Mesenchymal stem cell (in vitro differentiated cells and primary cell): ENCODE data around the gene C5orf52.

Source experiments
- DNase-seq: peaks from one replicate; pipeline ENCODE4 v3.0.0-alpha.2; 2013
- H2AFZ ChIP-seq: one replicate; pipeline ENCODE4 v1.6.1; 2013; ENCODE audit warnings: low read depth, mild to moderate bottlenecking, control low read depth, inconsistent platforms, low read length, moderate library complexity
- H2AK5ac ChIP-seq: 2 replicates; pipeline ENCODE4 v1.6.1; 2013; ENCODE audit warnings: low read length, moderate library complexity, mild to moderate bottlenecking, inconsistent platforms; ENCODE audit not compliant: severe bottlenecking
- H2BK120ac ChIP-seq: one replicate; pipeline ENCODE4 v1.6.1; 2013; ENCODE audit warnings: low read depth, mild to moderate bottlenecking, inconsistent platforms, low read length, moderate library complexity
- H2BK12ac ChIP-seq, 2 experiments: one replicate each; pipeline ENCODE4 v1.6.1; 2013; ENCODE audit warnings: inconsistent platforms in 2 of 2, low read length in 2 of 2, mild to moderate bottlenecking in 2 of 2, moderate library complexity in 2 of 2, control low read depth in 1 of 2
- H2BK15ac ChIP-seq: one replicate; pipeline ENCODE4 v1.6.1; 2013; ENCODE audit warnings: mild to moderate bottlenecking, low read depth, inconsistent platforms; ENCODE audit not compliant: poor library complexity, severe bottlenecking
- H2BK5ac ChIP-seq: 2 replicates; pipeline ENCODE4 v1.6.1; 2013; ENCODE audit warnings: low read depth, mild to moderate bottlenecking, low read length, control low read depth, inconsistent platforms; ENCODE audit not compliant: poor library complexity, severe bottlenecking
- H3K14ac ChIP-seq, 2 experiments: one replicate each; pipeline ENCODE4 v1.6.1; 2013; ENCODE audit warnings: inconsistent platforms in 2 of 2, low read length in 2 of 2, control low read depth in 1 of 2, mild to moderate bottlenecking in 1 of 2, moderate library complexity in 1 of 2
- H3K18ac ChIP-seq, 2 experiments: one replicate each; pipeline ENCODE4 v1.6.1; 2013; ENCODE audit warnings: inconsistent platforms in 2 of 2, low read length in 2 of 2, control low read depth in 1 of 2, low read depth in 1 of 2, mild to moderate bottlenecking in 1 of 2
- H3K23ac ChIP-seq, 2 experiments: one replicate each; pipeline ENCODE4 v1.6.1; 2013; ENCODE audit warnings: inconsistent platforms in 2 of 2, low read length in 2 of 2, mild to moderate bottlenecking in 2 of 2, moderate library complexity in 2 of 2, control low read depth in 1 of 2
- H3K27ac ChIP-seq: 2 replicates; pipeline ENCODE4 v1.5.1; 2013; ENCODE audit warnings: mild to moderate bottlenecking, moderate library complexity, low read length, control low read depth, inconsistent platforms; ENCODE audit not compliant: poor library complexity, severe bottlenecking
- H3K27me3 ChIP-seq, 2 experiments: 2 replicates each; pipeline versions ENCODE4 v1.6.1 to v1.7.0; 2013; ENCODE audit warnings: low read length in 2 of 2, mild to moderate bottlenecking in 2 of 2, moderate library complexity in 2 of 2, control low read depth in 1 of 2, inconsistent platforms in 1 of 2; ENCODE audit not compliant: control insufficient read depth in 1 of 2, insufficient read depth in 1 of 2
- H3K36me3 ChIP-seq, 2 experiments: 2 replicates each; pipeline versions ENCODE4 v1.6.1 to v1.7.0; 2013; ENCODE audit warnings: low read length in 2 of 2, control low read depth in 1 of 2, inconsistent platforms in 1 of 2, low read depth in 1 of 2, mild to moderate bottlenecking in 1 of 2; ENCODE audit not compliant: insufficient read depth in 2 of 2, control insufficient read depth in 1 of 2
- H3K4ac ChIP-seq, 2 experiments: one replicate each; pipeline ENCODE4 v1.6.1; 2013; ENCODE audit warnings: inconsistent platforms in 2 of 2, low read length in 2 of 2, mild to moderate bottlenecking in 2 of 2, moderate library complexity in 2 of 2, control low read depth in 1 of 2, low read depth in 1 of 2
- H3K4me1 ChIP-seq: 2 replicates; pipeline ENCODE4 v1.6.1; 2013; ENCODE audit warnings: low read depth, low read length, control low read depth; ENCODE audit not compliant: control insufficient read depth, insufficient read depth
- H3K4me2 ChIP-seq: 2 replicates; pipeline ENCODE4 v1.6.1; 2013; ENCODE audit warnings: low read length, mild to moderate bottlenecking, inconsistent platforms; ENCODE audit not compliant: poor library complexity, severe bottlenecking
- H3K4me3 ChIP-seq, 2 experiments: 2 replicates each; pipeline versions ENCODE4 v1.5.1 to v1.7.0; 2013; ENCODE audit warnings: low read length in 2 of 2, mild to moderate bottlenecking in 2 of 2, control low read depth in 1 of 2, low read depth in 1 of 2; ENCODE audit not compliant: insufficient read depth in 1 of 2
- H3K79me1 ChIP-seq: replicated peaks from 2 replicates; pipeline ENCODE4 v1.6.1; 2013; ENCODE audit warnings: mild to moderate bottlenecking, control low read depth, low read length, inconsistent platforms; ENCODE audit not compliant: poor library complexity, severe bottlenecking
- H3K9ac ChIP-seq: 2 replicates; pipeline ENCODE4 v1.7.0; 2013; ENCODE audit warnings: mild to moderate bottlenecking, low read length, moderate library complexity
- H3K9me3 ChIP-seq: 2 replicates; pipeline ENCODE4 v1.7.0; 2013; ENCODE audit warnings: mild to moderate bottlenecking, low read length; ENCODE audit not compliant: control insufficient read depth
- H4K8ac ChIP-seq: one replicate; pipeline ENCODE4 v1.6.1; 2013; ENCODE audit warnings: inconsistent platforms, mild to moderate bottlenecking, low read length, moderate library complexity
- H4K91ac ChIP-seq: one replicate; pipeline ENCODE4 v1.6.1; 2013; ENCODE audit warnings: mild to moderate bottlenecking, low read length, inconsistent platforms
- WGBS: methylation state at CpG from one replicate; pipeline ENCODE4 v1.1.7; 2013; ENCODE audit warnings: mixed read lengths; 5-methylcytosine and 5-hydroxymethylcytosine counted together

The C5orf52 gene

GRCh38 chr5:157708866-157709265 is 37.5 kb downstream of the C5orf52 start:
- no peak overlapping the region for H2BK12ac ChIP-seq

DNA sequence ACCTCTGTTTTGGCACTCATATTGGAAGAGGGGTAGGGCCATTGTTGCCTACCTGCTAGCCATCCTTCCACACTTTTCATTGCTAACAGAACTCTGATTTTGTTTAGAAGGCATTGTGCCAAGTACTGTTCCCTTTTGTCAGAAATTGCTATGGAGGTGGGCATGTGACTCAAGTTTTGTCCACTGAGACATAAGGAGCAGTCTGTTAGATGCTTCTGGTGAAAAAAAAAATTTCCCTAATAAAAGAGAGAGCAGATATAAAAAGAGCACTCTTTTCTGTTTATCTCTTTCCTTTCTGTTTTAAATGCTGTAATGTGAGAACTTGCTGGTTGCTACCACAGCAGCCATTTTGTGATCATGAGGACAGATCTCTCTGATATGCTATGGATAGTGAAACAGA is 38.0 kb downstream of the C5orf52 start:
- Histone ChIP-seq H3K4ac (no peak overlapping the region), H2BK120ac (no peak overlapping the region), H3K18ac (no peak overlapping the region), H3K4me3 (no peak overlapping the region), H3K14ac (no peak overlapping the region), H3K9me3 (no peaks in the 10 kb centered on the region), H2AK5ac (no peak overlapping the region), H3K4me2 (no peak overlapping the region), H3K4me1 (no peaks in the 10 kb centered on the region), H3K27ac (no peak overlapping the region), H2BK15ac (no peak overlapping the region), H3K36me3 (no peaks in the 10 kb centered on the region), H3K9ac (no peak overlapping the region), H3K23ac (no peak overlapping the region), H4K8ac (no peak overlapping the region), H2BK5ac (no peak overlapping the region), H3K27me3 (no peaks in the 10 kb centered on the region), H3K79me1 (no peaks in the 10 kb centered on the region), H4K91ac (no peak overlapping the region), H2BK12ac (no peak overlapping the region), H2AFZ (no peak overlapping the region)
- DNase-seq, result no peak

More at GRCh38 chr5:157708866-157709265, 37.5 kb downstream of the C5orf52 start:
- Histone ChIP-seq H2BK120ac (no peak overlapping the region), H3K14ac (no peak overlapping the region), H3K27me3 (no peaks in the 10 kb centered on the region), H4K8ac (no peak overlapping the region), H2AK5ac (no peak overlapping the region), H2BK15ac (no peak overlapping the region), H3K4me1 (no peaks in the 10 kb centered on the region), H3K4me2 (no peak overlapping the region), H3K4ac (no peak overlapping the region), H2BK5ac (no peak overlapping the region), H2AFZ (no peak overlapping the region), H3K9ac (no peak overlapping the region), H3K36me3 (no peaks in the 10 kb centered on the region), H3K4me3 (no peak overlapping the region), H4K91ac (no peak overlapping the region), H3K79me1 (no peaks in the 10 kb centered on the region), H3K23ac (no peak overlapping the region), H3K18ac (no peak overlapping the region), H3K27ac (no peak overlapping the region), H3K9me3 (no peaks in the 10 kb centered on the region)
- 100% methylated on average over 1 of the region's 1 CpG for WGBS
- DNase-seq, result no peak

DNA sequence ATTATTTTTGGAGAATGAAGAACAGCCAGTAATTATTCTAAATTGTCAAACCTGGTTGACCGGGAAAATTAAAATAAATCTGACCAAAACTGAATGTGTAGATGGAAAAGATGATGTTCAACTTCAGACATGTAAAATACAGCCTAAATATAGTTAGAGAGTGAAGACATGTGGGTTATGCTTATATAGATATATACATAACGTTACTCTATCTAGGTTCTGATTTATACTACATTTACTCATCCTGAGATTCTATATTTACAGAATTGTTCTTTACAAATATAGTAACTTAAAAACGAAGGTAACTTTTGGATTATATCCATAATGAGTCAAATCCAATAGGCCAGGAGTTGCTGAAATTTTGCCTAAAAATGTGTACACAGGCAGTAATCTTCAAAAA is 39.1 kb downstream of the C5orf52 start:
- 100% methylated on average over 1 of the region's 3 CpGs for WGBS
- no peak overlapping the region for H3K23ac ChIP-seq
- no peaks in the 10 kb centered on the region for H3K27me3 ChIP-seq
- no peak overlapping the region for H2BK5ac ChIP-seq
- no peak overlapping the region for H3K4me3 ChIP-seq
- no peak for DNase-seq
- H2AK5ac ChIP-seq, result no peak overlapping the region
- no peak overlapping the region for H3K4me2 ChIP-seq
- H3K27ac ChIP-seq, result no peak overlapping the region
- no peak overlapping the region for H3K18ac ChIP-seq
- H2BK15ac ChIP-seq, result no peak overlapping the region
- no peak overlapping the region for H3K4ac ChIP-seq
- H3K36me3 ChIP-seq, result no peaks in the 10 kb centered on the region
- no peak overlapping the region for H4K8ac ChIP-seq
- no peak overlapping the region for H2BK12ac ChIP-seq
- no peaks in the 10 kb centered on the region for H3K9me3 ChIP-seq
- no peaks in the 10 kb centered on the region for H3K4me1 ChIP-seq
- H2AFZ ChIP-seq, result no peak overlapping the region
- H3K14ac ChIP-seq, result no peak overlapping the region
- H3K79me1 ChIP-seq, result no peaks in the 10 kb centered on the region
- H4K91ac ChIP-seq, result no peak overlapping the region
- H3K9ac ChIP-seq, result peak overlapping the region; percentile 79
- H2BK120ac ChIP-seq, result no peak overlapping the region

GRCh38 chr5:157710882-157711281 is 39.5 kb downstream of the C5orf52 start:
- Histone ChIP-seq H3K79me1 (no peaks in the 10 kb centered on the region), H3K23ac (no peak overlapping the region), H3K27me3 (no peaks in the 10 kb centered on the region), H2AK5ac (no peak overlapping the region), H3K9me3 (no peaks in the 10 kb centered on the region), H2BK12ac (no peak overlapping the region), H2BK15ac (no peak overlapping the region), H2AFZ (no peak overlapping the region), H3K36me3 (no peaks in the 10 kb centered on the region), H3K18ac (no peak overlapping the region), H3K4me2 (no peak overlapping the region), H3K27ac (no peak overlapping the region), H3K14ac (no peak overlapping the region), H4K8ac (no peak overlapping the region), H3K9ac (peak overlapping the region; percentile 79), H4K91ac (no peak overlapping the region), H2BK120ac (no peak overlapping the region), H3K4me3 (no peak overlapping the region), H3K4ac (no peak overlapping the region), H3K4me1 (no peaks in the 10 kb centered on the region), H2BK5ac (no peak overlapping the region)
- no CpG with 5 or more reads among the region's 2 CpGs for WGBS
- DNase-seq, result no peak
